Neural cell (in vitro differentiated cells): Measurements from ENCODE around the gene CMKLR1. TPM values are rescaled to one million over a fixed set of nuclear protein-coding genes. Genes with fewer than 3 reads are reported as not detected.

Experiments
- H2AFZ ChIP-seq: fragments of 200-600, 300-800 bp; sonication (generic), shearing (Covaris generic); 2 replicates; pipeline ENCODE4 v1.6.0; 2014; ENCODE audit warnings: low read depth, mild to moderate bottlenecking, antibody characterized with exemption, low read length, moderate library complexity
- H3F3A ChIP-seq: fragments of 200-600 bp; shearing (Covaris generic); 2 replicates; pipeline ENCODE4 v1.6.1; 2016; ENCODE audit warnings: mild to moderate bottlenecking, moderate library complexity, mixed read lengths, antibody characterized with exemption, low read length; ENCODE audit not compliant: insufficient read depth, poor library complexity, severe bottlenecking
- H3K27ac ChIP-seq: fragments of 200-600, 300-800 bp; sonication (generic), shearing (Covaris generic); 2 replicates; pipeline ENCODE4 v1.5.1; 2014; ENCODE audit warnings: mild to moderate bottlenecking, low read length, moderate library complexity
- H3K27me3 ChIP-seq: fragments of 300-800, 200-600 bp; sonication (generic), shearing (Covaris generic); 2 replicates; pipeline ENCODE4 v1.6.0; 2014; ENCODE audit warnings: mild to moderate bottlenecking, low read depth, low read length, moderate library complexity; ENCODE audit not compliant: insufficient read depth
- H3K36me3 ChIP-seq: fragments of 300-800, 200-600 bp; sonication (generic), shearing (Covaris generic); 2 replicates; pipeline ENCODE4 v1.5.1; 2014; ENCODE audit warnings: mild to moderate bottlenecking, antibody characterized with exemption, low read length, moderate library complexity; ENCODE audit not compliant: insufficient read depth
- H3K4me2 ChIP-seq: fragments of 300-800, 200-600 bp; sonication (generic), shearing (Covaris generic); 2 replicates; pipeline ENCODE4 v1.6.0; 2014; ENCODE audit warnings: mild to moderate bottlenecking, low read length
- H3K4me3 ChIP-seq: fragments of 300-800, 200-600 bp; sonication (generic), shearing (Covaris generic); 2 replicates; pipeline ENCODE4 v1.5.1; 2014; ENCODE audit warnings: mild to moderate bottlenecking, low read length, moderate library complexity
- H3K79me2 ChIP-seq: fragments of 200-600 bp; shearing (Covaris generic); replicated peaks from 2 replicates; pipeline ENCODE4 v1.6.0; 2014; ENCODE audit warnings: mild to moderate bottlenecking, low read length, moderate library complexity; ENCODE audit not compliant: insufficient read depth
- H3K9ac ChIP-seq: fragments of 300-800, 200-600 bp; sonication (generic), shearing (Covaris generic); 2 replicates; pipeline ENCODE4 v1.6.1; 2016; ENCODE audit warnings: mild to moderate bottlenecking, low read length, mixed read lengths
- H3K9me2 ChIP-seq: fragments of 200-600 bp; shearing (Covaris generic); 2 replicates; pipeline ENCODE4 v1.6.1; 2016; ENCODE audit warnings: mild to moderate bottlenecking, low read length, mixed read lengths; ENCODE audit not compliant: insufficient read depth
- H3K9me3 ChIP-seq: fragments of 200-600, 300-800 bp; sonication (generic), shearing (Covaris generic); 2 replicates; pipeline ENCODE4 v1.6.1; 2016; ENCODE audit warnings: mild to moderate bottlenecking, mixed run types, low read length, moderate library complexity, mixed read lengths
- H4K20me1 ChIP-seq: fragments of 200-600 bp; shearing (Covaris generic); 2 replicates; pipeline ENCODE4 v1.6.1; 2016; ENCODE audit warnings: mild to moderate bottlenecking, mixed run types; ENCODE audit not compliant: insufficient read depth
- CTCF ChIP-seq: fragments of 450-650 bp; IDR thresholded peaks from 2 replicates; pipeline ENCODE4 v1.5.1; 2014; ENCODE audit warnings: antibody characterized with exemption, mild to moderate bottlenecking, moderate library complexity; ENCODE audit not compliant: poor library complexity, severe bottlenecking
- EP300 ChIP-seq: fragments of 450-650 bp; conservative IDR thresholded peaks from 2 replicates; pipeline ENCODE4 v1.6.1; 2014; ENCODE audit warnings: antibody characterized with exemption, mild to moderate bottlenecking, moderate library complexity; ENCODE audit not compliant: poor library complexity, severe bottlenecking
- EZH2 ChIP-seq: fragments of 200-600, 300-800 bp; shearing (Covaris generic), sonication (generic); IDR thresholded peaks from 2 replicates; pipeline ENCODE4 v1.6.1; 2014; ENCODE audit warnings: antibody characterized with exemption, low read length, borderline replicate concordance, mild to moderate bottlenecking; ENCODE audit not compliant: insufficient read depth, poor library complexity, severe bottlenecking
- MXI1 ChIP-seq: fragments of 450-650 bp; conservative IDR thresholded peaks from 2 replicates; pipeline ENCODE4 v1.6.1; 2014; ENCODE audit warnings: antibody characterized with exemption, mild to moderate bottlenecking; ENCODE audit not compliant: poor library complexity, severe bottlenecking
- POLR2AphosphoS5 ChIP-seq: IDR thresholded peaks from 2 replicates; pipeline ENCODE4 v1.6.1; 2012
- RAD21 ChIP-seq: fragments of 450-650 bp; conservative IDR thresholded peaks from 2 replicates; pipeline ENCODE4 v1.6.1; 2014; ENCODE audit warnings: antibody characterized with exemption, mild to moderate bottlenecking, moderate library complexity
- REST ChIP-seq: IDR thresholded peaks from 2 replicates; pipeline ENCODE4 v1.6.1; 2012; ENCODE audit warnings: borderline replicate concordance
- SMC3 ChIP-seq: fragments of 450-650 bp; conservative IDR thresholded peaks from 2 replicates; pipeline ENCODE4 v1.6.1; 2014; ENCODE audit warnings: antibody characterized with exemption, mild to moderate bottlenecking, moderate library complexity; ENCODE audit not compliant: poor library complexity
- TAF1 ChIP-seq: IDR thresholded peaks from 2 replicates; pipeline ENCODE4 v1.6.1; 2012; ENCODE audit warnings: low read depth
- polyA plus RNA-seq: library from polyadenylated mRNA; depleted of rRNA; stranded (reverse); fragments of >200 nt; gene quantifications from 2 replicates; pipeline ENCODE4 v1.2.3, GENCODE V29; 2014

Gene CMKLR1
- polyA plus RNA-seq, 1 donor from 2014 or later = 0.06 TPM

GRCh38 chr12:108253540-108253939, 85.6 kb downstream of the CMKLR1 start:
- no peaks in the 10 kb centered on the region for H3K79me2 ChIP-seq
- peak overlapping the region; percentile 97 for H3K27ac ChIP-seq
- TF ChIP-seq MXI1 (peak; percentile 52), REST (peak; percentile 68), EP300 (peak; percentile 89), EZH2 (no peak), POLR2AphosphoS5 (peak; percentile 80), TAF1 (no peak), SMC3 (no peak), CTCF (no peak), RAD21 (peak; percentile 63)
- peak overlapping the region; percentile 72 for H3K9ac ChIP-seq
- peak overlapping the region; percentile 40 for H2AFZ ChIP-seq
- no peaks in the 10 kb centered on the region for H4K20me1 ChIP-seq
- no peaks in the 10 kb centered on the region for H3F3A ChIP-seq
- H3K9me2 ChIP-seq = no peaks in the 10 kb centered on the region
- peak overlapping the region; percentile 56 for H3K4me2 ChIP-seq
- no peaks in the 10 kb centered on the region for H3K9me3 ChIP-seq
- peak overlapping the region; percentile 48 for H3K4me3 ChIP-seq
- H3K36me3 ChIP-seq = no peaks in the 10 kb centered on the region
- H3K27me3 ChIP-seq = no peaks in the 10 kb centered on the region

- H2AFZ ChIP-seq = no peak overlapping the region
- no peak for TF ChIP-seq RAD21
- TF ChIP-seq POLR2AphosphoS5 = no peak
- TF ChIP-seq EZH2 = no peak
- TF ChIP-seq REST = no peak
- TF ChIP-seq CTCF = no peak
- no peak for TF ChIP-seq SMC3
- no peak for TF ChIP-seq MXI1
- no peaks in the 10 kb centered on the region for H3K9me3 ChIP-seq
- no peaks in the 10 kb centered on the region for H3K79me2 ChIP-seq
- peak overlapping the region; percentile 72 for H3K9ac ChIP-seq
- H3K4me2 ChIP-seq = no peak overlapping the region
- H3K36me3 ChIP-seq = no peaks in the 10 kb centered on the region
- H3K4me3 ChIP-seq = no peak overlapping the region
- peak overlapping the region; percentile 97 for H3K27ac ChIP-seq
- no peaks in the 10 kb centered on the region for H3K27me3 ChIP-seq
- no peaks in the 10 kb centered on the region for H4K20me1 ChIP-seq
- no peaks in the 10 kb centered on the region for H3F3A ChIP-seq
- H3K9me2 ChIP-seq = no peaks in the 10 kb centered on the region
These were observed 86.6 kb downstream of the CMKLR1 start for GRCh38 chr12:108252523-108252922.
